HCT116 (cell line): ENCODE data around the gene FZR1. TPM values are rescaled to one million over a fixed set of nuclear protein-coding genes. Genes with fewer than 3 reads are reported as not detected.

Experiments used
- ATAC-seq: fragments of 200-7000 bp; cut with Tn5 transposase; 2 replicates; pipeline ENCODE4 v1.9.1; 2020; ENCODE audit warnings: mild to moderate bottlenecking, moderate library complexity
- BruUV-seq: library from RNA; stranded (reverse); fragments of 400-500 nt; replicated peaks from 2 replicates; lab custom pipeline; 2021; lab: Mats Ljungman, UMichigan
- CTCF ChIA-PET: fragments of 300-600 bp; sonication (Branson Sonifier 250); formaldehyde crosslinking; loops from one replicate; lab custom pipeline; 2021; ENCODE audit warnings: antibody characterized with exemption; lab: Charles Lee
- POLR2A ChIA-PET: fragments of 300-600, 350-600 bp; sonication (Branson Sonifier 250); formaldehyde crosslinking; loops from one replicate; lab custom pipeline; 2021; ENCODE audit warnings: antibody characterized with exemption; lab: Charles Lee
- RAD21 ChIA-PET, 2 experiments: fragments of 300-600 bp; sonication (Branson Sonifier 250); formaldehyde crosslinking; loops; one replicate each; lab custom pipeline; 2023; ENCODE audit warnings: low total read pairs in 2 of 2; ENCODE audit not compliant: uncharacterized antibody in 2 of 2, unreplicated experiment in 2 of 2, low non-redundant PET in 1 of 2; lab: Charles Lee
- DNase-seq: peaks from one replicate; pipeline ENCODE4 v3.0.0-alpha.2; 2010; ENCODE audit warnings: low read depth, low spot score
- H2AFZ ChIP-seq: fragments of 200-600 bp; shearing (Covaris generic), sonication (generic); 2 replicates; pipeline ENCODE4 v1.6.1; 2017; ENCODE audit warnings: low read depth, mixed run types, mixed read lengths, antibody characterized with exemption, low read length; ENCODE audit not compliant: poor library complexity, severe bottlenecking
- H3K27ac ChIP-seq: 2 replicates; pipeline ENCODE4 v1.5.1; 2012; ENCODE audit warnings: low read depth, low read length
- H3K27me3 ChIP-seq: fragments of 200-600 bp; sonication (generic); 2 replicates; pipeline ENCODE4 v1.6.1; 2016; ENCODE audit warnings: mixed run types, low read length, mixed read lengths; ENCODE audit not compliant: insufficient read depth
- H3K36me3 ChIP-seq, 2 experiments: fragments of 200-500 bp in 1 of 2; fragments of 200-600 bp in 1 of 2; sonication (Bioruptor generic) in 1 of 2; sonication (generic) in 1 of 2; 2 replicates each; pipeline versions ENCODE4 v1.5.1 to v1.6.1; 2014 to 2016; ENCODE audit warnings: low read length in 2 of 2, inconsistent platforms in 1 of 2, mixed read lengths in 1 of 2, mixed run types in 1 of 2; ENCODE audit not compliant: insufficient read depth in 2 of 2, control insufficient read depth in 1 of 2
- H3K4me1 ChIP-seq, 2 experiments: fragments of 200-600 bp in 1 of 2; sonication (generic) in 1 of 2; 2 replicates each; pipeline versions ENCODE4 v1.5.1 to v1.6.1; 2012 to 2017; ENCODE audit warnings: low read length in 2 of 2, inconsistent platforms in 1 of 2, mild to moderate bottlenecking in 1 of 2, mixed read lengths in 1 of 2, mixed run types in 1 of 2, moderate library complexity in 1 of 2; ENCODE audit not compliant: insufficient read depth in 2 of 2, control insufficient read depth in 1 of 2
- H3K4me2 ChIP-seq: fragments of 200-600 bp; sonication (generic); 2 replicates; pipeline ENCODE4 v1.6.1; 2017; ENCODE audit warnings: mixed run types, low read length, mixed read lengths
- H3K4me3 ChIP-seq, 2 experiments: fragments of 200-600 bp in 1 of 2; sonication (generic) in 1 of 2; replicated peaks in 1 of 2; 2 replicates each; pipeline ENCODE4 v1.5.1; 2011 to 2016; ENCODE audit warnings: low read length in 2 of 2, control low read depth in 1 of 2, low read depth in 1 of 2, mild to moderate bottlenecking in 1 of 2, mixed read lengths in 1 of 2, mixed run types in 1 of 2
- H3K79me2 ChIP-seq: fragments of 200-600 bp; sonication (generic); 2 replicates; pipeline ENCODE4 v1.6.1; 2017; ENCODE audit warnings: mild to moderate bottlenecking, mixed run types, low read length, moderate library complexity, mixed read lengths; ENCODE audit not compliant: insufficient read depth
- H3K9ac ChIP-seq: fragments of 200-600 bp; sonication (generic); 2 replicates; pipeline ENCODE4 v1.6.1; 2016; ENCODE audit warnings: low read length, mixed read lengths
- H3K9me2 ChIP-seq: fragments of 200-600 bp; sonication (generic), shearing (Covaris generic); 2 replicates; pipeline ENCODE4 v1.6.1; 2017; ENCODE audit warnings: mixed run types, mild to moderate bottlenecking, moderate library complexity; ENCODE audit not compliant: insufficient read depth
- H3K9me3 ChIP-seq, 2 experiments: fragments of 200-500 bp in 1 of 2; fragments of 200-600 bp in 1 of 2; sonication (Bioruptor generic) in 1 of 2; sonication (generic) in 1 of 2; 2 replicates each; pipeline ENCODE4 v1.6.1; 2014 to 2017; ENCODE audit warnings: low read length in 2 of 2, mixed read lengths in 2 of 2, inconsistent platforms in 1 of 2, low read depth in 1 of 2, mild to moderate bottlenecking in 1 of 2, mixed run types in 1 of 2, moderate library complexity in 1 of 2; ENCODE audit not compliant: control insufficient read depth in 1 of 2, insufficient read depth in 1 of 2
- H4K20me1 ChIP-seq: fragments of 200-600 bp; sonication (generic), shearing (Covaris generic); 2 replicates; pipeline ENCODE4 v1.6.1; 2017; ENCODE audit warnings: mixed run types, mild to moderate bottlenecking, moderate library complexity; ENCODE audit not compliant: insufficient read depth
- ATF3 ChIP-seq: IDR thresholded peaks from 2 replicates; pipeline ENCODE4 v1.6.1; 2012
- CBX3 ChIP-seq: IDR thresholded peaks from 2 replicates; pipeline ENCODE4 v1.6.1; 2012; ENCODE audit warnings: low read depth
- CTCF ChIP-seq, 3 experiments: fragments of 200-600 bp in 1 of 3; sonication (generic) in 1 of 3; IDR thresholded peaks in 2 of 3; conservative IDR thresholded peaks in 1 of 3; 2 replicates each; pipeline ENCODE4 v1.5.1; 2012 to 2017; ENCODE audit warnings: low read depth in 2 of 3, low read length in 2 of 3, antibody characterized with exemption in 1 of 3, borderline replicate concordance in 1 of 3, control low read depth in 1 of 3, mild to moderate bottlenecking in 1 of 3, mixed read lengths in 1 of 3, mixed run types in 1 of 3, moderate library complexity in 1 of 3; ENCODE audit not compliant: insufficient read depth in 1 of 3
- EGR1 ChIP-seq: IDR thresholded peaks from 2 replicates; pipeline ENCODE4 v1.6.1; 2012; ENCODE audit warnings: low read depth
- ELF1 ChIP-seq: IDR thresholded peaks from 2 replicates; pipeline ENCODE4 v1.6.1; 2012; ENCODE audit warnings: low read depth, borderline replicate concordance
- EZH2 ChIP-seq: fragments of 200-600 bp; sonication (generic); IDR thresholded peaks from 2 replicates; pipeline ENCODE4 v1.6.1; 2017; ENCODE audit warnings: antibody characterized with exemption, mixed run types
- EZH2phosphoT487 ChIP-seq: fragments of 200-600 bp; IDR thresholded peaks from 2 replicates; pipeline ENCODE4 v1.6.1; 2018; ENCODE audit warnings: antibody characterized with exemption, borderline replicate concordance
- FOSL1 ChIP-seq: IDR thresholded peaks from 2 replicates; pipeline ENCODE4 v1.6.1; 2012; ENCODE audit warnings: low read depth
- JUND ChIP-seq: IDR thresholded peaks from 2 replicates; pipeline ENCODE4 v1.6.1; 2012
- POLR2A ChIP-seq: IDR thresholded peaks from 2 replicates; pipeline ENCODE4 v1.7.0; 2011; ENCODE audit warnings: borderline replicate concordance; ENCODE audit not compliant: insufficient read depth, insufficient read length; ENCODE audit errors: extremely low read depth
- POLR2AphosphoS5 ChIP-seq: IDR thresholded peaks from 2 replicates; pipeline ENCODE4 v1.6.1; 2011; ENCODE audit warnings: mild to moderate bottlenecking, low read depth, low read length, moderate library complexity
- RAD21 ChIP-seq: IDR thresholded peaks from 2 replicates; pipeline ENCODE4 v1.6.1; 2012; ENCODE audit warnings: low read depth, mild to moderate bottlenecking
- REST ChIP-seq: IDR thresholded peaks from 2 replicates; pipeline ENCODE4 v1.6.1; 2012; ENCODE audit warnings: low read depth
- SIN3A ChIP-seq: IDR thresholded peaks from 2 replicates; pipeline ENCODE4 v1.6.1; 2012; ENCODE audit warnings: low read depth
- SP1 ChIP-seq: IDR thresholded peaks from 2 replicates; pipeline ENCODE4 v1.6.1; 2012; ENCODE audit warnings: low read depth
- SRF ChIP-seq: IDR thresholded peaks from 2 replicates; pipeline ENCODE4 v1.6.1; 2012; ENCODE audit warnings: low read depth
- TCF7L2 ChIP-seq: IDR thresholded peaks from 2 replicates; pipeline ENCODE4 v1.7.0; 2011; ENCODE audit warnings: borderline replicate concordance, inconsistent platforms; ENCODE audit not compliant: insufficient read depth, insufficient read length; ENCODE audit errors: extremely low read depth
- YY1 ChIP-seq: IDR thresholded peaks from 2 replicates; pipeline ENCODE4 v1.6.1; 2011; ENCODE audit warnings: low read length, low read depth, moderate library complexity, mild to moderate bottlenecking; ENCODE audit not compliant: insufficient replicate concordance; ENCODE audit errors: extremely low read depth
- ZBTB33 ChIP-seq: IDR thresholded peaks from 2 replicates; pipeline ENCODE4 v1.6.1; 2011; ENCODE audit warnings: mild to moderate bottlenecking, low read length, moderate library complexity; ENCODE audit not compliant: insufficient replicate concordance; ENCODE audit errors: extremely low read depth
- ZFX ChIP-seq: fragments of 450-650 bp; IDR thresholded peaks from 2 replicates; pipeline ENCODE4 v1.6.1; 2017
- intact Hi-C: fragments of 100-400 bp; cut with micrococcal nuclease; formaldehyde crosslinking; loops from 2 replicates; pipeline ENCODE4 v1.10.0; 2022
- total RNA-seq: library from RNA; stranded (reverse); gene quantifications from one replicate; pipeline ENCODE4 v1.2.1, GENCODE V29; 2021; ENCODE audit not compliant: unreplicated experiment

The FZR1 gene
- total RNA-seq, 1 experiment from 2014 or later, result 60.3 TPM

- intact Hi-C loops, result no loop called here
- DNase-seq (no peak), ATAC-seq (no peak)
- no peak overlapping the region for H3K4me2 ChIP-seq
- no peaks in the 10 kb centered on the region for H3K9me2 ChIP-seq
- RAD21 ChIA-PET, result no interaction called here
- no peaks in the 10 kb centered on the region for H3K4me1 ChIP-seq
- no peak overlapping the region for H3K27ac ChIP-seq
- POLR2A ChIA-PET, result no interaction called here
- H3K79me2 ChIP-seq, result no peaks in the 10 kb centered on the region
- H3K27me3 ChIP-seq, result no peaks in the 10 kb centered on the region
- BruUV-seq, result no TSS peak
- H3K4me3 ChIP-seq, result no peak overlapping the region
- no peak overlapping the region for H3K9ac ChIP-seq
- CTCF ChIA-PET, result no interaction called here
- TF ChIP-seq REST, result no peak
- no peak for TF ChIP-seq ZBTB33
- no peak for TF ChIP-seq SP1
- TF ChIP-seq ZFX, result no peak
- no peak for TF ChIP-seq SIN3A
- no peak for TF ChIP-seq CTCF (IDR thresholded peaks at IDR 0.05 in 2 of 3, conservative IDR thresholded peaks at IDR 0.05 in 1 of 3; ENCODE audit: borderline replicate concordance in 1 of 3, insufficient read depth in 1 of 3, low read depth in 2 of 3, low read length in 2 of 3)
- no peak for TF ChIP-seq EZH2phosphoT487
- no peak for TF ChIP-seq TCF7L2
- no peak for TF ChIP-seq POLR2AphosphoS5
- no peak for TF ChIP-seq ATF3
- TF ChIP-seq CBX3, result no peak
- no peak for TF ChIP-seq EGR1
- no peak for TF ChIP-seq POLR2A
- TF ChIP-seq FOSL1, result no peak
- TF ChIP-seq EZH2, result no peak
- TF ChIP-seq JUND, result no peak
- no peak for TF ChIP-seq RAD21
- TF ChIP-seq SRF, result no peak
- TF ChIP-seq YY1, result no peak
- TF ChIP-seq ELF1, result no peak
- H2AFZ ChIP-seq, result no peak overlapping the region
- no peaks in the 10 kb centered on the region for H3K9me3 ChIP-seq
- peaks cover 14 to 23% of the 10 kb centered on the region in 2 experiments for H3K36me3 ChIP-seq
- no peaks in the 10 kb centered on the region for H4K20me1 ChIP-seq
Observed at GRCh38 chr19:3528080-3528479, 22.0 kb downstream of the FZR1 start.
